HTERT RPE-1 (cell line): ENCODE results near the gene OST4.

ENCODE experiments used
- in situ Hi-C: fragments of 300-500 bp; cut with MboI; formaldehyde crosslinking; loops from 4 replicates; pipeline ENCODE4 v1.14.3; 2020; ENCODE audit warnings: low sequenced_read_pairs

Gene OST4

GRCh38 chr2:27027211-27027651, 44.2 kb downstream of the OST4 start:
- in situ Hi-C loops: no loop called here

GRCh38 chr2:27025861-27026851, 45.3 kb downstream of the OST4 start:
- in situ Hi-C loops: no loop called here

- in situ Hi-C loops: no loop called here
Measured at GRCh38 chr2:27025281-27025800, 46.1 kb downstream of the OST4 start.

- in situ Hi-C loops: no loop called here
Measured at GRCh38 chr2:27024812-27025211, 46.6 kb downstream of the OST4 start.

- in situ Hi-C loops: no loop called here
Measured at GRCh38 chr2:27024188-27024587, 47.3 kb downstream of the OST4 start.

- in situ Hi-C loops: no loop called here
Measured at GRCh38 chr2:27023740-27024139, 47.7 kb downstream of the OST4 start.

- in situ Hi-C loops: no loop called here
Measured at GRCh38 chr2:27021253-27022049, 50.0 kb downstream of the OST4 start.
